ENCODE results near the gene ERF. TPM values are rescaled to one million over a fixed set of nuclear protein-coding genes. Genes with fewer than 3 reads are reported as not detected.

ERF gene
- total RNA-seq, 1 donor from 2014 or later: 35.8 TPM

- DNase-seq (peak; percentile 98), ATAC-seq (peak; percentile 89 to 91)
- Histone ChIP-seq H3K9me3 (no peaks in the 10 kb centered on the region), H3K27ac (peak within 1 kb of the TSS; percentile 87), H3K4me1 (peaks cover 66% of the 10 kb centered on the region), H3K4me3 (peak within 1 kb of the TSS; percentile 95), H3K27me3 (ENCODE audit: low read depth) (no peaks in the 10 kb centered on the region), H3K36me3 (peaks cover 27% of the 10 kb centered on the region)
- no peak for TF ChIP-seq CTCF (IDR thresholded peaks at IDR 0.05)
- intact Hi-C loops (cut with DNase I): no loop called here
Observed at GRCh38 chr19:42217520-42218437, 37.1 kb downstream of the ERF start, which contains the start of gene DEDD2. TSS of gene DEDD2 (minus strand) at chr19:42217677. CDS start at chr19:42217007, 670 bp downstream.

GRCh38 chr19:42216653-42217519, 38.0 kb downstream of the ERF start:
- TF ChIP-seq CTCF (IDR thresholded peaks at IDR 0.05): no peak
- H3K4me1 ChIP-seq: peaks cover 71% of the 10 kb centered on the region
- intact Hi-C loops (cut with DNase I): no loop called here
- ATAC-seq (peak; percentile 38 to 50), DNase-seq (peak; percentile 66)
- H3K27ac ChIP-seq: peak overlapping the region; percentile 87
- H3K27me3 ChIP-seq (ENCODE audit: low read depth): no peaks in the 10 kb centered on the region
- no peaks in the 10 kb centered on the region for H3K9me3 ChIP-seq
- peaks cover 36% of the 10 kb centered on the region for H3K36me3 ChIP-seq
- peak overlapping the region; percentile 95 for H3K4me3 ChIP-seq

GRCh38 chr19:42214810-42215485, 40.0 kb downstream of the ERF start:
- no peaks in the 10 kb centered on the region for H3K27me3 ChIP-seq (ENCODE audit: low read depth)
- H3K27ac ChIP-seq: no peak overlapping the region
- H3K4me1 ChIP-seq: peaks cover 57% of the 10 kb centered on the region
- no peak for ATAC-seq
- H3K36me3 ChIP-seq: peaks cover 54% of the 10 kb centered on the region
- peak overlapping the region; percentile 95 for H3K4me3 ChIP-seq
- DNase-seq: no peak
- H3K9me3 ChIP-seq: no peaks in the 10 kb centered on the region
- TF ChIP-seq CTCF (IDR thresholded peaks at IDR 0.05): no peak
- intact Hi-C loops (cut with DNase I): no loop called here

- H3K27ac ChIP-seq: no peak overlapping the region
- H3K27me3 ChIP-seq (ENCODE audit: low read depth): no peaks in the 10 kb centered on the region
- intact Hi-C loops (cut with DNase I): no loop called here
- H3K4me1 ChIP-seq: peaks cover 44% of the 10 kb centered on the region
- H3K36me3 ChIP-seq: peaks cover 74% of the 10 kb centered on the region
- no peaks in the 10 kb centered on the region for H3K9me3 ChIP-seq
- no peak for ATAC-seq
- no peak for TF ChIP-seq CTCF (IDR thresholded peaks at IDR 0.05)
- DNase-seq: no peak
- H3K4me3 ChIP-seq: no peak overlapping the region
Observed at GRCh38 chr19:42212886-42213285, 42.0 kb downstream of the ERF start.

GRCh38 chr19:42208612-42209011, 46.3 kb downstream of the ERF start:
- peaks cover 98% of the 10 kb centered on the region for H3K36me3 ChIP-seq
- ATAC-seq (no peak), DNase-seq (no peak)
- H3K27ac ChIP-seq: no peak overlapping the region
- TF ChIP-seq CTCF (IDR thresholded peaks at IDR 0.05): no peak
- H3K4me3 ChIP-seq: no peak overlapping the region
- intact Hi-C loops (cut with DNase I): no loop called here
- peaks cover 35% of the 10 kb centered on the region for H3K4me1 ChIP-seq
- no peaks in the 10 kb centered on the region for H3K27me3 ChIP-seq (ENCODE audit: low read depth)
- H3K9me3 ChIP-seq: no peaks in the 10 kb centered on the region
